HG03095 (cell line): ENCODE data around the gene TBC1D2.
"Not testable (repeated sequence)": the region's sequence is repeated elsewhere in the genome, so short reads cannot be mapped to it uniquely, and the experiment has no call there.

Experiments used
- ATAC-seq: cut with Tn5 transposase; IDR thresholded peaks from one replicate; pipeline ENCODE4 v1.9.1; 2021; ENCODE audit warnings: moderate library complexity; ENCODE audit not compliant: unreplicated experiment

The TBC1D2 gene

GRCh38 chr9:98271479-98271878 lies 16.0 kb upstream of the TBC1D2 start:
- ATAC-seq, result no peak

- ATAC-seq, result not testable (repeated sequence)
Measured at GRCh38 chr9:98270284-98270683, 14.8 kb upstream of the TBC1D2 start.

GRCh38 chr9:98269652-98270051 lies 14.2 kb upstream of the TBC1D2 start:
- not testable (repeated sequence) for ATAC-seq

- ATAC-seq, result not testable (repeated sequence)
Measured at GRCh38 chr9:98267556-98267955, 12.1 kb upstream of the TBC1D2 start.

- ATAC-seq, result no peak
Measured at GRCh38 chr9:98264516-98264915, 9.1 kb upstream of the TBC1D2 start.

GRCh38 chr9:98263482-98264357 lies 8.3 kb upstream of the TBC1D2 start:
- ATAC-seq, result peak; percentile 80

GRCh38 chr9:98263080-98263479 lies 7.6 kb upstream of the TBC1D2 start:
- ATAC-seq, result no peak

GRCh38 chr9:98262056-98262455 lies 6.6 kb upstream of the TBC1D2 start:
- ATAC-seq, result no peak

- ATAC-seq, result no peak
Measured at GRCh38 chr9:98260635-98261034, 5.2 kb upstream of the TBC1D2 start.

- no peak for ATAC-seq
Measured at GRCh38 chr9:98259791-98260190, 4.3 kb upstream of the TBC1D2 start.

- no peak for ATAC-seq
Measured at GRCh38 chr9:98256756-98257155, 1.3 kb upstream of the TBC1D2 start.

GRCh38 chr9:98255061-98255577 lies 330 bp downstream of the TBC1D2 start:
- peak; percentile 3 for ATAC-seq

GRCh38 chr9:98254228-98255060 lies 1.0 kb downstream of the TBC1D2 start:
- ATAC-seq, result no peak

GRCh38 chr9:98253565-98253964 lies 1.9 kb downstream of the TBC1D2 start:
- no peak for ATAC-seq

GRCh38 chr9:98251551-98251950 lies 3.9 kb downstream of the TBC1D2 start:
- no peak for ATAC-seq

GRCh38 chr9:98249771-98250170 lies 5.7 kb downstream of the TBC1D2 start:
- no peak for ATAC-seq

GRCh38 chr9:98248737-98249474 lies 6.5 kb downstream of the TBC1D2 start:
- no peak for ATAC-seq

GRCh38 chr9:98247831-98248657 lies 7.4 kb downstream of the TBC1D2 start:
- no peak for ATAC-seq

- no peak for ATAC-seq
Measured at GRCh38 chr9:98242426-98242825, 13.0 kb downstream of the TBC1D2 start.
